ENCODE results near the gene CARD10. TPM values are rescaled to one million over a fixed set of nuclear protein-coding genes. Genes with fewer than 3 reads are reported as not detected.

Gene CARD10
- total and polyA plus RNA-seq, 2 of the 13 experiments (the other 11 are each of a cell fraction or from before 2014, with no cell fraction given) = 35.2 to 55.8 TPM

- TF ChIP-seq HNF4A (CRISPR knock-in tag; IDR thresholded peaks at IDR 0.05) = peak; percentile 45
- TF ChIP-seq POLR2AphosphoS5 (IDR thresholded peaks at IDR 0.05; ENCODE audit: low read depth, low read length) = no peak
- no peak for TF ChIP-seq HOXA7 (CRISPR knock-in tag; IDR thresholded peaks at IDR 0.05)
- TF ChIP-seq ZNF605 (CRISPR knock-in tag; IDR thresholded peaks at IDR 0.05) = no peak
- no peak for TF ChIP-seq ZFP37 (CRISPR knock-in tag; IDR thresholded peaks at IDR 0.05; ENCODE audit: borderline replicate concordance)
- TF ChIP-seq RXRA (CRISPR knock-in tag; IDR thresholded peaks at IDR 0.05) = 0 out of 2 replicates have a peak, but pooled peaks have one; percentile 21
- peak; percentile 36; the same call in 1 of the 2 replicates for TF ChIP-seq ZBTB7A (CRISPR knock-in tag; IDR thresholded peaks at IDR 0.05)
- no peak for TF ChIP-seq DZIP1 (CRISPR knock-in tag; IDR thresholded peaks at IDR 0.05)
- no peak for TF ChIP-seq CBX2 (IDR thresholded peaks at IDR 0.05; ENCODE audit: low read depth, low read length)
- TF ChIP-seq CBX2 (CRISPR knock-in tag; IDR thresholded peaks at IDR 0.05; ENCODE audit: low read depth) = no peak
Observed at GRCh38 chr22:37555029-37555428, 35.8 kb upstream of the CARD10 start (continued).

- ATAC-seq = no peak
- peaks cover 98% of the 10 kb centered on the region for H3K4me1 ChIP-seq (ENCODE audit: insufficient read depth, low read length)
- H3K27ac ChIP-seq (ENCODE audit: extremely low read length, insufficient read depth, low read length) = no peak overlapping the region
- 49% methylated on average over 8 of the region's 9 CpGs for WGBS (ENCODE audit: low lambda C conversion rate)
- H3K36me3 ChIP-seq (replicated peaks in 1 of 2; ENCODE audit: control insufficient read depth in 1 of 2, insufficient read depth in 2 of 2, low read length in 2 of 2) = no peaks in the 10 kb centered on the region
- H2AFZ ChIP-seq (ENCODE audit: low read length) = no peak overlapping the region
- H3K27me3 ChIP-seq (ENCODE audit: control insufficient read depth in 1 of 2, insufficient read depth in 2 of 2, low read length in 2 of 2) = no peaks in the 10 kb centered on the region; a peak in 1 of 5 replicates
- POLR2A ChIA-PET = interaction anchor here (1.2 to 17.5 kb wide), 3 partner anchors 8 to 13 kb away, joined by 6 to 976 read pairs (median 976); partner anchors contain the start of gene CDC42EP1
- TF ChIP-seq FUBP1 (CRISPR knock-in tag; IDR thresholded peaks at IDR 0.05; ENCODE audit: borderline replicate concordance) (no peak), MBD4 (IDR thresholded peaks at IDR 0.05; ENCODE audit: borderline replicate concordance, low read length) (no peak), ZKSCAN8 (CRISPR knock-in tag; IDR thresholded peaks at IDR 0.05; ENCODE audit: borderline replicate concordance) (no peak), MAZ (IDR thresholded peaks at IDR 0.05; ENCODE audit: borderline replicate concordance, low read depth, low read length) (no peak), MAZ (CRISPR knock-in tag; IDR thresholded peaks at IDR 0.05; ENCODE audit: low read depth) (no peak), ZNF101 (CRISPR knock-in tag; IDR thresholded peaks at IDR 0.05; ENCODE audit: borderline replicate concordance, low read depth) (no peak)
- no peak for FAIRE-seq
- no peak overlapping the region for H3K9ac ChIP-seq (ENCODE audit: insufficient read depth, low read depth, low read length)
- no peaks in the 10 kb centered on the region for H4K20me1 ChIP-seq (ENCODE audit: insufficient read depth, low read length)
- no peaks in the 10 kb centered on the region for H3K79me2 ChIP-seq (ENCODE audit: insufficient read depth, low read length)
- BruUV-seq (replicated peaks) = no TSS peak
- no peak overlapping the region for H3K4me2 ChIP-seq (ENCODE audit: low read depth, low read length)
- CTCF ChIA-PET (ENCODE audit: low intra/inter-chr PET ratio, low total read pairs) = no interaction called here
- no peak for DNase-seq (ENCODE audit: low spot score)
- no peak overlapping the region for H3K4me3 ChIP-seq (replicated peaks in 1 of 3; ENCODE audit: insufficient read depth in 1 of 3, low read depth in 2 of 3, low read length in 3 of 3)
- in situ Hi-C loops (cut with HindIII; ENCODE audit: extremely low pct_ligation_motif_present, low pct_unique_long_range_greater_than_20kb) (no loop called here), intact Hi-C loops (cut with micrococcal nuclease; ENCODE audit: unreplicated experiment) (no loop called here)
- no peaks in the 10 kb centered on the region for H3K9me3 ChIP-seq (ENCODE audit: low read length)
Observed at GRCh38 chr22:37553725-37554124, 34.5 kb upstream of the CARD10 start.

All from HepG2 (cell line).